ENCODE measurements around the gene PPARG.

Gene PPARG

DNA sequence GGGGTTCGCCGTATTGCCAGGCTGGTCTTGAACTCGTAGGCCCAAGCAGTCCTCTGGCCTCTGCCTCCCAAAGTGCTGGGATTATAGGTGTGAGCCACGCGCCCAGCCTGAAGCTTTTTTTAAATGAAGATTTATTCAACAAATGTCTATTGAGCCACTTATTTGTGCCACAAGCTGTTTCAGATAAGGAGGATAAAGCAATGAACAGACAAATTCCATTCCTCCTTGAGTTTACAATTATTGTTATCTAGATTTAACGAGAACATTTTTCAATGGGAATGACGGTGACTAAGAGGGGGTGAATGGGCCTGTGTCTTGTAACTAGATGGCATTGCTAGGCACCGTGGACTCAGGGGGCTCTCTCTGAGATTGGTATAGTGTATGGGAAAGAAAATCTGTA lies 10.2 kb downstream of the PPARG start:
- TF ChIP-seq, protein P1, sequence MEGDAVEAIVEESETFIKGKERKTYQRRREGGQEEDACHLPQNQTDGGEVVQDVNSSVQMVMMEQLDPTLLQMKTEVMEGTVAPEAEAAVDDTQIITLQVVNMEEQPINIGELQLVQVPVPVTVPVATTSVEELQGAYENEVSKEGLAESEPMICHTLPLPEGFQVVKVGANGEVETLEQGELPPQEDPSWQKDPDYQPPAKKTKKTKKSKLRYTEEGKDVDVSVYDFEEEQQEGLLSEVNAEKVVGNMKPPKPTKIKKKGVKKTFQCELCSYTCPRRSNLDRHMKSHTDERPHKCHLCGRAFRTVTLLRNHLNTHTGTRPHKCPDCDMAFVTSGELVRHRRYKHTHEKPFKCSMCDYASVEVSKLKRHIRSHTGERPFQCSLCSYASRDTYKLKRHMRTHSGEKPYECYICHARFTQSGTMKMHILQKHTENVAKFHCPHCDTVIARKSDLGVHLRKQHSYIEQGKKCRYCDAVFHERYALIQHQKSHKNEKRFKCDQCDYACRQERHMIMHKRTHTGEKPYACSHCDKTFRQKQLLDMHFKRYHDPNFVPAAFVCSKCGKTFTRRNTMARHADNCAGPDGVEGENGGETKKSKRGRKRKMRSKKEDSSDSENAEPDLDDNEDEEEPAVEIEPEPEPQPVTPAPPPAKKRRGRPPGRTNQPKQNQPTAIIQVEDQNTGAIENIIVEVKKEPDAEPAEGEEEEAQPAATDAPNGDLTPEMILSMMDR (IDR thresholded peaks at IDR 0.05; ENCODE audit: control extremely low read depth, extremely low read depth, low read depth, missing control alignments): no peak
- CTCF ChIA-PET: interaction anchor here (1.5 kb wide), 1 partner anchor 23 kb away, joined by 3 read pairs; no protein-coding TSS in a partner anchor
- POLR2A ChIA-PET: no interaction called here
- no peak for DNase-seq (ENCODE audit: extremely low spot score)

DNA sequence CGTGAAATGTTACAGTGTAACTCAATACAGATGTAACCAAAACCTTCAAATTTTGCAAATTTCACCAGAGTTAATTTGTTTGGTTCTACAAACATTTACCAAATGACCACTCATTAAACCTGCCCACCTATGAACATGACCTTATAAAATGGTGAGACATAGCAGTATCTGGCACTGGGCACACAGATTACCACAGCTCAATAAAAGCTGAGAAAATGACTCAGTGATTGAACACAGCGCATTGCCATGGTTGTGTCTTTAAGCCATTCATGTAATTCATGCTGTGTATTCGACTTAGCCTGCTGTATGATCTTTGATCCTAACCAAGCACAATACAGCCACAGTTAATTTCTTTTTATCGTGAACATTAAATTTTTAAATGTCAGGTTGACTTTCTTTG lies 11.3 kb downstream of the PPARG start:
- ChIA-PET CTCF (interaction anchor here (1.3 to 1.5 kb wide), 2 partner anchors 22 to 165 kb away, joined by 3 read pairs; no protein-coding TSS in a partner anchor), POLR2A (no interaction called here)
- TF ChIP-seq, protein P1 (IDR thresholded peaks at IDR 0.05; ENCODE audit: control extremely low read depth, extremely low read depth, low read depth, missing control alignments): no peak
- DNase-seq (ENCODE audit: extremely low spot score): no peak

DNA sequence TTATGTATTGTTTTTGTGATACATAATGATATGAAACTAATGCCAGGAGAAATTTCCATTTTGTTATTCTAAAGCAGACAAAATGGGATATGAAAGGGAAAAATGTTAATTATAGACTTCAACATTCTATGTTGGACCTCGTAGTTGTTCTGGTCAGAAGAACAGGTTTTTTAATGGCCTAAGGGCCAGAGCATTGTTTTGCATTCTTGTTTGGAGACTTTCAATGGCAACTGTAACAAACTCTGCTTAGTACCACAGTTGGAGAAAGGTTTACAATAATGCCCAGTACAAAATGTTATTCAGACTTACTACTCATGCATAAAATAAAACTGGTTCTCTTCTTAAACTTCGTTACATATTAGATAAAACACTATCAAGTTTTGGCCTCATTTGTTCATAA lies 12.2 kb downstream of the PPARG start:
- TF ChIP-seq, protein P1 (IDR thresholded peaks at IDR 0.05; ENCODE audit: control extremely low read depth, extremely low read depth, low read depth, missing control alignments): no peak
- CTCF ChIA-PET: interaction anchor here (1.3 kb wide), 1 partner anchor 166 kb away, joined by 3 read pairs; no protein-coding TSS in a partner anchor
- DNase-seq (ENCODE audit: extremely low spot score): no peak
- POLR2A ChIA-PET: no interaction called here

DNA sequence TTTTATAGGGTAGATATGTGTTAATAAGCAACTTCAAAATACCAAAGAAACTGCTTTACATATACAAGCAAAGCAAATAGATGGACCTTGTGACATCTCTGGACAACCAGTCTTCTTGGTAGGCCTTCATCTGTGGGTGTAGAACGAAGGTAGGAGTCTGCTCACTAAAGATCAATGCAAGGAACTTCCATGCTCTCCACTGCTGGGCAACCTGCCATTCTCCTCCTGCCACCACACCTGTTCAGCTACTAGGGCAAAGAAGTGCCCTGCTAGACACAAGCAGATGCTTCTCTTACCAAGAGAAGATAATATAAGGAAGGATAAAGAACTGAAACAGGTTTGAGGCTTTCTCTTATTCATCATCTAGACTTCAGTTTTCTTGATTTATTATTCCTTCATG lies 12.6 kb downstream of the PPARG start:
- CTCF ChIA-PET: no interaction called here
- POLR2A ChIA-PET: no interaction called here
- DNase-seq (ENCODE audit: extremely low spot score): no peak
- TF ChIP-seq, protein P1 (IDR thresholded peaks at IDR 0.05; ENCODE audit: control extremely low read depth, extremely low read depth, low read depth, missing control alignments): no peak

DNA sequence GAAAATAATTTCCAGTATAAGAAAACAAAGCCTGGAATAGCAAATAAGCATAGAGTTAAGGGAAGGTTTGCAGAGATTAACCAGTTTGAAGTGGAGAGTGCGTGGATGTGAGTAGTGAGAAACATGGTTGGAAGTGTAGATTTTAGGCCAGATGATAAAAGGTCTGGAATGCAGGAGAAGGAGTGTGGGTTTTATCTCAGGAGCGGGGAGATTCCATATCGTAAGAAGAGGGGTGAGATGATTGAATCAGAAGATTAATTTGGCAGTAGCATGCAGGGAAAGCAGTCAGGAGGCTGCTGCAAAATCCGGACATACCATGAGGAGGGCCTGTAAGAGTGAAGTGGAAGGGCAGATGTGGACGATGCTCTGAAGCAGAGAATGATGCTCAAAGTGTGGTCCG lies 13.7 kb downstream of the PPARG start:
- TF ChIP-seq, protein P1 (IDR thresholded peaks at IDR 0.05; ENCODE audit: control extremely low read depth, extremely low read depth, low read depth, missing control alignments): no peak
- no peak for DNase-seq (ENCODE audit: extremely low spot score)
- POLR2A ChIA-PET: no interaction called here
- CTCF ChIA-PET: no interaction called here

DNA sequence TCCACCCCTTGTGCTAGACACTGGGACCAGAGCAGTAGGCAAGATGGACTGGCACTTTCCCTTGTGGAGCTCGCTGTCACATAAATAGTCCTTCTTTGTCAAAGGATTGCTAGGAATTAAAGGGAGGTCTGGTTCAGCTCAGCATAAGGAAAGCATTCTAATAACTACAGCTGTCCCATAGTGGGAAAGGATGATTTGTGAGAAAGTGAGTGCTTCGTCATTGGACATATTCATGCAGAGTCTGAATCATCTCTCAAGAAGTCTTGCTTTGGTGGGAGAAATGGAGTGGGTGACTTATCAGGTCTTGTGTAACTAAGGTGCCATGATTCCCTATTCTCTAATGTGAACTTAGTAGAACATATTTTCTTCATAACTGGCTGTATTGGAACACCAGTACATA lies 14.7 kb downstream of the PPARG start:
- CTCF ChIA-PET: interaction anchor here (1.1 kb wide), 1 partner anchor 19 kb away, joined by 3 read pairs; no protein-coding TSS in a partner anchor
- POLR2A ChIA-PET: no interaction called here
- TF ChIP-seq, protein P1 (IDR thresholded peaks at IDR 0.05; ENCODE audit: control extremely low read depth, extremely low read depth, low read depth, missing control alignments): no peak
- DNase-seq (ENCODE audit: extremely low spot score): no peak

DNA sequence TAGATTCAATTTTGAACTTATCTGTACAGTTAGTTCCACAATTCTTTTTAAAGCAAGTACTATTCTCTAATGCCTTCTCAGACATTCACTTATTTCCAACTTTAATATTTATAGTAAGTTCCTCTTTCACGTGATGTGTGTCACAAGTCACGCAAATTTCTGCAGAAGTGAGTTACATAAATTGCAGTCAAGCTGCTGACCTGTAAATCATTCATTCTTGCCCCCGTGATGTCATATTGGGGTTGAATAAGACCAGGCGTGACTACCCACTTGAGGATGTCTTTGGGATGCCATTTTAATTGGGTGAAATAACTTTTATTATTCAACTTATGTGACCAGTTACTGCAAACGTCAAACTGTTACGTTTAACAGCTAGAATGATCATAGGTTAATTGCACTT lies 15.1 kb downstream of the PPARG start:
- TF ChIP-seq, protein P1 (IDR thresholded peaks at IDR 0.05; ENCODE audit: control extremely low read depth, extremely low read depth, low read depth, missing control alignments): no peak
- CTCF ChIA-PET: interaction anchor here (1.1 kb wide), 1 partner anchor 19 kb away, joined by 3 read pairs; no protein-coding TSS in a partner anchor
- POLR2A ChIA-PET: no interaction called here
- DNase-seq (ENCODE audit: extremely low spot score): no peak

All from GM10248 (cell line).